UCSD-AML1 (cell line): ENCODE measurements around the gene PRDX6.
"Not testable (repeated sequence)": the region's sequence is repeated elsewhere in the genome, so short reads cannot be mapped to it uniquely, and the experiment has no call there.

Experiments
- DNase-seq: peaks from one replicate; lab custom pipeline; 2025; ENCODE audit not compliant: unreplicated experiment; lab: John Stamatoyannopoulos, UW

PRDX6 gene, protein sequence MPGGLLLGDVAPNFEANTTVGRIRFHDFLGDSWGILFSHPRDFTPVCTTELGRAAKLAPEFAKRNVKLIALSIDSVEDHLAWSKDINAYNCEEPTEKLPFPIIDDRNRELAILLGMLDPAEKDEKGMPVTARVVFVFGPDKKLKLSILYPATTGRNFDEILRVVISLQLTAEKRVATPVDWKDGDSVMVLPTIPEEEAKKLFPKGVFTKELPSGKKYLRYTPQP

DNA sequence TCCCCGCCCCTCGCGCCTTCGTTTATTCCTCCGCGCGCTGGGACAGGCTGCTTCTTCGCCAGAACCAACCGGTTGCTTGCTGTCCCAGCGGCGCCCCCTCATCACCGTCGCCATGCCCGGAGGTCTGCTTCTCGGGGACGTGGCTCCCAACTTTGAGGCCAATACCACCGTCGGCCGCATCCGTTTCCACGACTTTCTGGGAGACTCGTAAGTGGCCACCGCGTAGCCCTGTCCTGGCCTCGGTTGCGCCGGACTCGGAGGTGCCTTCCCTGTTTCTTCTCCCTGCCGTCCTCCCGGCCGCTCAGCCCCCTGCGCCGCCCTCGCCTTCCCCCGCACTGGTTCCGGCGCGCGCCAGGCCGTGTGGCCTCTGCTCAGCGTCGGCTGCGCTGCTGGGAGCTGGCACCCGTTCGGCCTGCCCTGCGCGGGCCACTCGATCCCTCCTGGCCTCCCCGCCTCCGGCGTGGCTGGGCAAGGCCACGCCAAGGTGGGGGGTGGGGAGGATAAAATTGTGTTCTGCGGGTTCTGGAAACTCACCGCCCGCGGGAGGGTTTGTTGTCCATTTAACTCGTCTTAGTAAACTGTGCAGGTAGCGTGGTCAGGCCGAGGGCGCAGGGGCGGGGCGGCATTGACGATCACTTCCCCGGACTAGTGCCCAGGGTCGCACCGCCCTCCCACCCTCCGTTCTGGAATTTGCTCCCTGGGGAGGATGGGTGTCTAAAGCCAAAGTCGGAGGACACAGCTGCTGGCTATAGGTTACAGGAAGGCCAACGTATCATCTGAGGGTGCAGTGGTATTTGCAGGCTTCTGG, at the start of gene PRDX6:
PRDX6 (plus strand) TSS at position 50 of the 808 bp plus-strand sequence; CDS start at position 113, 63 bp downstream.
- no peak for DNase-seq

DNA sequence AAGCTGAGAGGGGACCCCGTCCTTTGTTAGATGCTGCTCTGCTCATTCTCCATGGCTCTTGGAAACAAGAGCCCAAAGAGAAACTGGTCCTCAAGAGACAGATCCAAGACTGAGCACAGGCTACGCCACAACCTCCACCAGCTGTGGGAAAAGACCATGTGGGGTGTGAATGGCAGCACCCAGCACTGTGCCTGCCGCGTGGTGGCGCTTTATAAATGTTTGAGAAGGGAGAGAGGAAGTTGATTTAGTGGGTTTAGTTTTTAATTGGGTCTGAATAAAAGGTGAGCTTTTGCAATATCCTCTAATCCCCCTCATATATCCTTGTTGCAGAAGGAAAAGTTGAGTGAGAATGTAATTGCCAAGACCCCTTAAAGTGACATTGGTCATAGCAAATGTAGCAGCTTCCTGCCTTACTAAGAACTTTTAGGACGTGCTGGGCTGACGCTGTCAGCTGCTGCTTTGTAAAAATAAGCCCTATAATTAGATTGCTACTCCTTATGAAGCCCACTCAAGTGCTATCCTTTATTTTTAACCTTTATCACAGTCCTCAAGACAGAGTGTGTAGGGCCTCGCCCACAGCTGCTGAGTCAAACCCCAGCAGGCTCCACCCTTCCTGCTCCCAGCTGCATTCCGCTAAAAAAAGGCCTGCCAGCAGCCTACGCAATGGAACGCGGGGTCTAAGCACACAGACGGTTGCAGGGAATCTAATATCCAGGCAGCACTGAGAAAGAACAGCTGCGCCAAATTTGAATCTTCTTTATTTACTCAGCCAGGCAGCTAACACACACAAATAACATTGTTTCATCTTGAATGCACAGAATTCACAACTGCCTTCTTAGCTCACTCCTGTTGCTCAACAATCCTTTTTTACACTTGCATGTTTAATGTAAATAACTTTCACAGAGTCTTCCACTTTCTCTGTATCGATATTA, 47.4 kb upstream of the PRDX6 start:
- peak; percentile 60 for DNase-seq

DNA sequence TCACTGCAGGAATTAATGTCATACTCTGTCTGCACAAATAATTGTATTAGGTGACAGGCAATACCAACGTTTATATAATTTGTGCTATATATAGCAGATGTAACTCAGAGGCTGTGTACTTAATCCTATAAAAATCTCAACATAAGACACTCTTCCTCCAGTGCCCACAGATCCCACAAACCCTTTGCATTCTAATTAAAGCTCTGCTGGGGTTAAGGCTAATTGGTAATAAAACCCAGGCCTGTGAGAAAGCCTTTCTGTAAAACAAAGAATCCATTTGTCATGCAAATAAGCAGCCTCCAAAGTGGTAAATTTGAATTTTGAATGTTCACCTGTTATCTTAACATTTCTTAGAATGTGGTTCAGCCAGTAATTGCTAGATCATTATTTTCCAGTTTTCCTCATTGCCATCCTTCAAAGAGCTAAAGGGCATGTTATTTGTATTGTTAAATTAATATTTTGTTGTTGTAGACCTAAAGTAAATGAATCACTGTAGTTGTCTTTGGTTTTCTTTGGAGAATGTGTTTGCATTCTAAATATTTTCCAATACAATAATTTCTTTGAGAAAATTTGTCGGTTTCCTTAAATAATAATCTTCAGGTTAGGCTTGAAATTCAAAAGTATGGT, 46.3 kb upstream of the PRDX6 start:
- DNase-seq = no peak

DNA sequence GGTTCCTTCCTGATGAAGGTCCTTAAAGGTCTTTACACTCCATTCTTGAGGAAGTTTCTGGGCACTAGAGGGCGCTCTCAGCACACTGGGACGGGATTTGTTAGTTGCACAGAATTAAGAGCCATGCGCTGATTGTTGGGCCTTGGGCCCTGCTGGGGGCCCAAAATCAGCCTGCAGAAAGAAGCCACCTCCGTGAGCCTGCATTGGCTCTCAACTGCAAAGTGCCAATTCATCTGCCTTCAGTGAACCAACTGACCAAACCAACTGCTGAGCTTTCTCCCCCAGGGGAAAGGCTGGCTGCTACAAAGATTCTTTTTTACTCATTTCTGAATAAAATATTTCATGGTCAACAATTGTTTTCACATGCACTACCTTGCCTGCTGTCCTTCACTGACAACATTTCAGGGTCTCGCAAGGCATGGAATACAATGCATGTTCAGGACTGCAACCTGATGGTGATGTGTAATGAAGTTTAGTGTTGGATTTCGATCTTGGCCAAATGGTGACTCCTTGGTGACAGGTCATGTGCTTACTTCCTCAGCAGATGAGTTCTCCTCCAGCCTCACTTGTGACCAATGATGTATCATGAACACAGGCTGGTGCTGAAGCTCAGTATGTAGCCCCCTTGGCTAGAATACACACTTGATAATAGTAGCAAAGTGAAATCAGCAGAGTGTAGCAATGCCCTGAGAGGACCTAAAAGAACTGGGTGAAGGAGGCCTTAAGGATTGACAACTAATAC, 45.7 kb upstream of the PRDX6 start:
- peak; percentile 79 for DNase-seq

DNA sequence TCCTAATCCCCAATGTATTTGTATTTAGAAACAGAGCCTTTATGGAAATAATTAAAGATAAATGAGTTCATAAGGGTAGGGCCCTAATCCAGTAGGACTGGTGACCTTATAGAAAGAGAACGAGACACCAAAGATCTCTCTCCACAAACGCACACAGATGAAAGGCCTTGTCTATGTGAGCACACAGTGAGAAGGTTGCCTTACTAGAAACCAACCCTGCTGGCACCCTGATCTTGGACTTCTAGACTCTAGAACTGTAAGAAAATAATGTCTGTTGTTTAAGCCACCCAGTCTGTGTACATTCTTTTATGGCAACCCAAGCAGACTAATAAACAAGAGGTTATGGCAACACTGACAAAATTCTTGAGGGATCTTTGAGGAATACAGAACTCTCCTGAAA, 44.8 kb upstream of the PRDX6 start:
- DNase-seq = no peak

DNA sequence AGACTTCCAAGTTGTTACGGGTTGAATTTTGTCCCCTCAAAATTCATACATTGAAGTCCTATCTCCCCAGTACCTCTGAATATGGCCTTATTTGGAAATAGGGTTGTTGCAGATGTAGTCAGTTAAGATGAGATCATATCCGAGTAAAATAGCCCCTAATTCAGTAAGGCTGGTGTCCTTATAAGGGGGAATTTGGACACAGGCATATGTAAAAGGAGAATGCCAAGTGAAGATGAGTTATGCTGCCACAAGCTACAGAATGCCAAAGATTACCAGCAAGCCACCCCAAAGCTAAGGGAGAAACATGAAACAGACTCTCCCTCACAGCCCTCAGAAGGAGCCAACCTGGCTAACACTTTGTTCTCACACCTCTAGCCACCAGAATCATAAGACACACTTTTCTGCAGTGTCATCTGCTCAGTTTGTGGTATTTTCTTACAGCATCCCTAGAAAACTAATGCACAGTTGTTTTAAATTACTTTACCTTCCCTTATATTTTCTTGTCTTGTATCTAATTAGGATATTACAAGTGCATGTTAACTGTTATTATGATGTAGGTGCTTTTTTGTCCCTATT, 43.3 kb upstream of the PRDX6 start:
- no peak for DNase-seq

DNA sequence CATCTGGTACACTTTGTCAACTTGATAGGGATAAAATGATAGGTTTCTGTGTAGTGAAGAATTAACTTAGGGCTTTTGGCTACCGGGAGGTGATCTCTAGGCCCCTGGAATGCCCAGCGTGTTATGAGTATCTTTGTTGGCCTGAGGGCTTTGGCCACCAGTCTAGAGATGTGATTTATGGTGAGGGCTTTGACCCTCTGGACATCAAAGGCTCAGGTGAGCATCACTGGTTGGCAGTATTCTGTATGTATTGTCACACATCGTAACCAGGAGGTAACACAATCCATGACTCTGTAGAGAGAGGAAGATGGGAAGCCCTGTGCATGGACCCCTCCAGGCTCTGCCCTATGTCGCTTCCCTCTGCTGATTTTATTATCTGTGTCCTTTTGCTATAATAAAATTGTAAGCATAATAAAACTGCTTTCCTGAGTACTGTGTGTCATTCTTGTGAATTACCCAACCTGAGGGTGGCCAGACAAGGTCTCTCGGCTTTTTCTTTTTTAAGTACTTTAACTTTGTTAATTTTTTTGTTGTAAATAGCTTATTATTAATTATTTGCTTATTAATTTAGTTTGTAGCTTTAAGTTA, 40.2 kb upstream of the PRDX6 start:
- no peak for DNase-seq

DNA sequence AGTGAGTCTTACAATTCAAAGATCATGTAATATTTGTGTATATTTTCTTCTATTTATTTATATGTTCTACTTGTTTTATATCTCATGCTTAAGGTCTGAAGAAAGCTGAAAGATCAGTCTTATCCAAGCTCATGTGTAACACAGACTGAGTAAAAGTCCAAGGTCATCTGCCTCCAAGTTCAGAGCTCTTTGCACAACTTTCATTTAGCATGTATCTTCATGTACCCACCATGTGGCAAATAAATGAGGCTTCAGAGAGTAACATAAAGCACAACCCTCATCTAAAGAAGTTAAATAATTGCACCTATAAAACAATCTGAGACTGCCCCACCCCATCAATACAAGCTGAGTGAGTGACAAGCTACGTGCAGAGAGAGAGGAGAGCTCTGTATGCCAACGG, 38.5 kb upstream of the PRDX6 start:
- no peak for DNase-seq

DNA sequence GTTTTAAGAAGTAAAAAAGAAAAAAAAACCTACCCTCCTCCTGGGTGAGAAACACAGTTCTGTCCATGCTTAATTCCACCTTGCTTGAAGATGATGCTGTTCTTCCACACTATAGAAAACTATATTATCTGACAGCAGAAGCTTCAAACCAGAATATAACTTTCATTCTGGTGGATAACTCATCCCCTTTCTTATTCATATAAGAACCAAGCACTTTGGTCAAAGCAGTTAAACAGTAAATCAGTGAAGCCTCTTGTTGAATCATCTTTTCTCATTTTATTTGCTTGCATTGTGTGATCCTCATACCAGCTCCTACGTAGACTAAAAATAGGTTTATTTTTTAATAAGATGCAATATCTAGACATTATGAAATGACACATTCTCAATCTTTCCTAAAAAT, 36.7 kb upstream of the PRDX6 start:
- DNase-seq = no peak

DNA sequence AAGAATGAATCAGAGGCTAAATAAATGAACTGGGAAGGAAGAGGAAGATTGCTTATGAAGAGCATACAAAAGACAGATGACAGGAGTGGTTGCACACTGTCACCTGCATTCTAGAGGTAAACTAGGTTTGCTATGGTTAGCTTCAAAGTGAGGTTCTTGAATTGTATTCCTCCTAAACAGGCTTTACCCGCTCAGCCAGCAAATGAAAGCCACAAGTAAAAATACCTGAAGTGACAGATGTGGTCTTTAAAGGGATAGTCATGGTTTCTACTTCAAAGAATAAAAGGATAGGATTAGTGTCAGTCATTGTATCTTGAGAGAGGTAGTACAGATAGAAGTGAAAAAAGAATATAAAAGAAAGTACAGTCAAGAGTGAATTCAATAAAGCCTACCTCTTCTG, 32.4 kb upstream of the PRDX6 start:
- no peak for DNase-seq

DNA sequence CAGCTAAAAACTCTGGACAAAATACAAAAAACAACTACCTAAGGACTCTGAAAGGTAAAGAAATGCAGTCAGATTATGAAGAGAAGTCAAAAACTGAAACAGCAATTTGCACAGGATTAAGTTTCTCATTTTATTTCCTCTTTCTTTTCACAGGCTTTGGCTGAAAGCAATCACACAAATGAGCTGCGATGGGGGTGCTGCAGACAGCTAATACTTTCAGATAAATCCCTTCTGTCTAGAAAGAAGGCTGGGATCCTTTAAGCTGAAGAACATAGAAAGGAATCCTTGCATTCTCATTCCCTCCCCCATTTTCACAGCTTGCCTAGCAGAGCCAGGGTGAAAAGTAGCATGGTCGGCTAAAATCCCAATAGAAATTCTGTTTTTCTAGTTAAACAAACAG, 32.0 kb upstream of the PRDX6 start:
- no peak for DNase-seq

DNA sequence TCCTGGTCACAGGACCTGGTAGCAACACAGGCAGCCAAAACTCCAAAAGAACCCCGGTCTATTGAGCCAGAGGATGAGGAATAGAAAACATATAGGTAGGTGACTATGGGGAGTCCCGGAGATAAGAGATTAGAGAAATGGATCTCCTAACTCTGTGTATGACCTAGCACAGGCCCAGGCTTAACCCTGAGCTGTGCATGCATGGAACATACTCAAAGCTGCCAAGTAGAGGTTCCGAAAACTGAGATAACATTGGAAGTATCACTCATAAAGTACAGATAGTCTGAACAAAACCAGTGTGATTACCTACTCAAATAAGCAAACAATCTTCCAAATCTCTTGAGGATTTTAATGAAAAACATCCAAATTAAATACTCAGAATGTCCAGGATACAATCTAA, 31.5 kb upstream of the PRDX6 start:
- DNase-seq = no peak

DNA sequence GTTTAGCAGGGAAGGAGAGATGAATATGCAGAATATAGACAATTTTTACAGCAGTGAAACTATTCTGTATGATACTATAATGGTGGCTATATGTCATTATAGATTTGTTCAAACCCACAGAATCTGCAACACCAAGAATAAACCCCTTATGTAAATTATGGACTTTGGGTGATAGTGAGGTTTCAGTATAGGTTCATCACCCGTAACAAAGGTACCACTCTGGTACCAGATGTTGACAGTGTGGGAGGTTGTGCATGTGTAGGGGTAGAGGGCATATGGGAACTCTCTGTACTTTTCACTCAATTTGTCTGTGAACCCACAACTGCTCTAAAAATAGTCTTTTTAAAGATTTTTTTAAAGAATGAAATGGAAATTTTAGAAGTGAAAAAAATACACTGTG, 29.9 kb upstream of the PRDX6 start:
- no peak for DNase-seq

DNA sequence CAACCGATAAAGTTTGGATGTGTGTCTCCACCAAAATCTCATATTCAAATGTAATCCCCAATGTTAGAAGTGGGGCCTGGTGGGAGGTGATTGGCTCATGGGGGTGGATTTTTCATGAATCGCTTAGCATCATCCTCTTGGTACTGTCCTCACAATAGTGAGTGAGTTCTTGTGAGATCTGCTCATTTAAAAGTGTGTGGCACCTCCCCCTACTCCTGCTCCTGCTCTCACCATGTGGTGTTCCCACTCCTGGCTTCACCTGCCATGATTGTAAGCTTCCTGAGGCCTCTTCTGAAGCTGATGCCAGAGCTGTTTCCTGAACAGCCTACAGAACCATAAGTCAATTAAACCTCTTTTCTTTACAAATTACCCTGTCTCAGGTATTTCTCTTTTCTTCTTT, 28.2 kb upstream of the PRDX6 start:
- DNase-seq = no peak

DNA sequence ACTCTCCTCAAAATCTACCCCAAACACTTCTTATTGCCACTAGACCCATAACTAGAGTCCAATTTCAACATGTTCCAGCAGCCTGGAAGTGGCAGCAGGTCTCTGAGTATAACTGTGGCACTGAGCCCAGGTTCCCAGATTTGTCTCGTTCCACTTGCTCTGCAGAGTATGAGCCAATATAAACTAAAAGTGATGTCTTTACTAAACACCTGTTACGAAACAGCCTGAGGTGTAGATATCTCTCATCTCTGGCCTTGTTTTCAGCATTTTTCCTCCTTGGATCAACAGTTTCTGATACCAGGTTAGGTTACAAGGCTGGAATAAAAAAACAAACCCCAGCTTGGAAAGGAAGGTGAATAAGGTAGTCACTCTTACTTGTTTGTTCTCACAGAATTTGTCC, 25.2 kb upstream of the PRDX6 start:
- DNase-seq = no peak

DNA sequence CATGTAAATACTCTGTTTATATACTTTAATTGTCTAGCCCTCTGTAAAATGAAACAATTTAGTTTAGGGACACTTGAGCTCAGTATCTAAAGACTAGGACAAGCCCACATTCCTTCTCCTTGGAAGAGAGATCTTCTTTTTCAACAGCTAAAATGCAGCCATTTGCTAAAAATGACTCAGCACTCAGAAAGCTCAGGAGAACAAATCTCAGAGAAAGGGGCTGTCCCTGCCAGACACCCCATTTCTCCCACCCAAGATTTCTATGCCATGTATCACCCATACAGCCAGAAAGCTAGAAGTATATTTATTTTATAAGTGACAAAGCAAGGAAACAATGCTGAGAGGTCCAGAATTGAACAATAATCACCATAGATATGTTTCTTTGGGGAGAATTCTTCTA, 23.2 kb upstream of the PRDX6 start:
- no peak for DNase-seq

DNA sequence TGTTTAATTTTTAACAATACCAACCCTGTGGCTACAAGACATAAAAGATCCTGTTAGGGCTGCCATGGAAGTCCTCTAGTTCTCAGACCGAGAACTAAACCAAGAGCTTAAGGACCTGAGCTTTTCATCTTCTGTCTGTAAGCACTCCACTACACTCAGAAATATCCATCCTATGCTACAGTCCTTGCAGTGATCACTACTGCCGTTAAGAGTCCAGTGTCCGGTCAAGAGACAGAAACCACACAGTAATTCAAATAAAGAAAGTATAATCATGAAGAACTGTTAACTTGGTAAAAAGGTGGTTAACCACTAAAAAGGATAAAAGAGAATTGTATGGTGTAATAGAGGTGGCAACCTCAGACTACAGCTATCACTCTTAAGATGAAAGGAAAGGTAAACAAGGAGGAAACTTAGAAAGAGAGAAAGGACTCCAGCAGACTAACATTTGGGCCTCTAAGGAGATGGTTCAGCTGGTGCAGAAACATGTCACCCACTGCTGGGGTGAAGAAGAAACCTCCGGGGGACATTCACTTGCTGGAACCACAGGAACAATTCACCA, 22.1 kb upstream of the PRDX6 start:
- DNase-seq = no peak

DNA sequence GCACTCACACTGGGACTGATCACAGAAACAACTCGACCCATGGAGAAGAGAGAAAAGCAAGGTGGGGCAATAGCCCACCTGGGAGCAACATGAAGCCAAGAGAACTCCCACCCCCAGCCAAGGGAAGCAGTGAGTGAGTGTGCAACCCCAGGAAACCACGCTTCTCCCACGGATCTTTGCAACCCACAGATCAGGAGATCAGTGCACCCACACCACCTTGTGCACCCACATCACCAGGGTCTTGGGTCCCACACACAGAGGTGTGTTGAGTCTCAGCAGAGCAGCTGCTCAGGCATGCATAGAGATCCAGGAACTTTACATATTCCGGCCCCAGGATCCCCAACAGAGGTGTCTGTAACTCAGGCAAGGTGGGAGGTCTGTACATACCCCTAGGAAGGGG, 17.2 kb upstream of the PRDX6 start:
- no peak for DNase-seq

DNA sequence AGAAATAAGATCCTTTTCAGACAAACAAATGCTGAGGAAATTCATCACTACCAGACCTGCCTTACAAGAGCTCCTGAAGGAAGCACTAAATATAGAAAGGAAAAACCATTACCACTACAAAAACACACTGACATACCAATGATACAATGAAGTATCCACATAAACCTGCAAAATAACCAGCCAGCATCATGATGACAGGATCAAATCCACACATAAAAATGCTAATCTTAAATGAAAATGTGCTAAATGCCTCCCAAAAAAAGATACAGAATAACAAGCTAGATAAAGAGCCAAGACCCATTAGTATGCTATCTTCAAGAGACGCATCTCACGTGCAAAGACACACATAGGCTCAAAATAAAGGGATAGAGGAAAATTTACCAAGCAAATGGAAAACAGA, 14.5 kb upstream of the PRDX6 start:
- not testable (repeated sequence) for DNase-seq
